ENCODE results near the gene ZDHHC4.
"Not testable (repeated sequence)": the region's sequence is repeated elsewhere in the genome, so short reads cannot be mapped to it uniquely, and the experiment has no call there.

Gene ZDHHC4

DNA sequence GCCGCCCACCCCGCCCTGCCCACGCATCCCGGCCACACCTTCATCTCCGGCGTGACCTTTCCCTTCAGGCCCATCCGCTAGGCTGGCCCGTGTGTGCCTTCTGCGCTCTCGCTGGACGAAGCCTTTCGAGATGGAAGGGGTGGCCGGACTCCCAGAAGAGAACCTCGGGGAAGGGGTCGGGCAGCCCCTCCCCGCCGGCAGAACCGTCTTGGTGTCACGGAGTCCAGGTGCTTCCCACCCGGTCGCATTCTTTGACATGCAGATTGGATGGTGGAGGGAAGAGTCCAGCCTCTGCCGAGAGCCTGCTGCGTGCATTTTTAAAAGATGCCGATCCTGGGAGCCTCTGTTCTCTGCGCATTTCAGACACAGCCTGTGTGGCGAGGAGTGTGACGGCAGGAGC, 30.8 kb downstream of the ZDHHC4 start:
- DNase-seq = no peak

DNA sequence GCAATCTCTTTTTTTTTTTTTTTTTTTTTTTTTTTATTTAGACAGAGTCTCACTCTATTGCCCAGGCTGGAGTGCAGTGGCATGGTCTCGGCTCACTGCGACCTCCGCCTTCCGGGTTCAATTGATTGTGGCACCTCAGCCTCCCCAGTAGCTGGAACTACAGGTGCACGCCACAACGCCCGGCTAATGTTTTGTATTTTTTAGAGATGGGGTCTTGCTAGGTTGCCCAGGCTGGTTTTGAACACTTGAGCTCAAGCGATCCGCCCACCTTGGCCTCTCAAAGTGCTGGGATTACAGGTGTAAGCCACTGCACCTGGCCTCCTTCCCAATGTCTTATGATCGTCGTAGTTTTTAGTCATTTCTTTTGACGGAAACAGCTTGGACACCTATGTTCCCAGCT, 31.5 kb downstream of the ZDHHC4 start:
- no peak for DNase-seq

DNA sequence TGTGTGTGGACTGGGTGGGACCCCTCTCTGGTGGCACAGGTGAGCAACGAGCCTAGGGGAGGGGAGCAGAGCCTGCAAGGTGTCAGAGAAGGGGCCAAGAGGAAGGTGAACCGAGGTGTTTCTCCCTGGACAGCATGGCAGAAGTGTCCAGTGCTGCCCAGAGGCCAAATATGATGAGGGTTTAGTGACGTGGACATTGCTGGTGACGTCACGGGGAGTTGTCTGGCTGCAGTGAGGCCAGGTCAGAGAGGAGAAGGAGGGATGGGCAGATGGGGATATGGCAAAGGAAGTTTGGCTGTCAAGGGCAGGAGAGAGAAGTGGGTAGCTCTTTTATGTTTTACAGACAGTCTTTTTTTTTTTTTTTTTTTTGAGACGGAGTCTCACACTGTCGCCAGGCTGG, 35.6 kb downstream of the ZDHHC4 start:
- DNase-seq = no peak

DNA sequence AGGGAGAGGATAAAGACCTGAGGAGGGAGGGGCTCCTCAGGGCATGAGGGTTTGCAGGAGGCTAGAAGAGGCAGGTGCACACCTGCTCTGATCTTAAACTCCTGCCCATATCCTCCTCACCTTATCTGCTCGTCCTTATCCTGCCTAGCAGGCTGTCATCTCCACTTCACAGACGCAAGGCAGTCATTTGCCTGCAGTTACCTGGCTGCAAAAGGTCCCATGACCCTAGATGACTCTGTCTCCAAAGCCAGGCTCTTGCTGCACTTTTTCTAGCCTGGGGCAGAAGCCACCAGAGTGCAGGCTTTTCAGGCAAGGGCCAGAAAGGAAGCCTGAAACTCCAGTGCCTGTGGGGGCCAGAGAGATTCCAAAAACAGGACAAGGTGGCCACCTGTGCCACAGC, 36.5 kb downstream of the ZDHHC4 start:
- DNase-seq = no peak

DNA sequence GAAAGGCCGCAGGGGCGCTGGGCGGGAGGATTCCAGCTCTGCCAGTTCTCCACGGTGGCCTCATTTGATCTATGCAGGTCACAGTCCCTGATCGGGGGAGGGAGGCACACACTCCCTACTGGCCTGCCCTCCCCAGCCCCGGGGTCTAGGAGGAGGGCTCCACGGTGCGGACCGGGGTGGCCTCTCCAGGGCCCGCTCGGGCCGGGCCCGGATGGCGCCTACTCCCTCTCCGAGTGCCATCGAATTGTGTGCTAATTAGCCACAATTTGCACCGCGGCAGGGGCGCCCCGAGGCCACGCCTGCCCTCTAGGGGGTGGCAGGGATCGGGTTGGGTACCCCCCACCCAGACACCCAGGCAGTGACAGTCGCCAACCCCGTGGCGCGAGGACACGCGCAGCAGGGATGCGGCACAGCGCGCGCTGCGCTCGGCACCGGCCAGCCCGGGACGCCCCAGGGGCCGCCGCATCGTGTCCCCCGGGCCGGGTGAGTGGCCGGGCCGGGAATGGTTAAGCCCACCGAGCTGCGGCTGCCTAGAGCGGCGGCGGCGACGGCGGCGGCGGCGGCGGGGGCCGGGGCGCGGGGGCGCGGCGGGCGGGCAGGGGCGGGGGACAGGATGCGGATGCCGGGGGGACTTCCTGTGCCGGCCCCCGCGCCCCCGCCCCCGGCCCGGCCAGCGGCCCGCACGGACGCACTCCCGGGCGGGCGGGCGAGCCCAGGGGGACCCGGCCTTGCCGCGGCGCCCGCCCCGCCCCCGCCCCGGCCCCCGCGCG, 37.9 kb downstream of the ZDHHC4 start, which contains the start of gene ZNF853:
TSS of gene ZNF853 (plus strand) at position 658 of the 770 bp plus-strand sequence. CDS start 565 bp downstream, outside the sequence.
- peak; percentile 22 for DNase-seq

DNA sequence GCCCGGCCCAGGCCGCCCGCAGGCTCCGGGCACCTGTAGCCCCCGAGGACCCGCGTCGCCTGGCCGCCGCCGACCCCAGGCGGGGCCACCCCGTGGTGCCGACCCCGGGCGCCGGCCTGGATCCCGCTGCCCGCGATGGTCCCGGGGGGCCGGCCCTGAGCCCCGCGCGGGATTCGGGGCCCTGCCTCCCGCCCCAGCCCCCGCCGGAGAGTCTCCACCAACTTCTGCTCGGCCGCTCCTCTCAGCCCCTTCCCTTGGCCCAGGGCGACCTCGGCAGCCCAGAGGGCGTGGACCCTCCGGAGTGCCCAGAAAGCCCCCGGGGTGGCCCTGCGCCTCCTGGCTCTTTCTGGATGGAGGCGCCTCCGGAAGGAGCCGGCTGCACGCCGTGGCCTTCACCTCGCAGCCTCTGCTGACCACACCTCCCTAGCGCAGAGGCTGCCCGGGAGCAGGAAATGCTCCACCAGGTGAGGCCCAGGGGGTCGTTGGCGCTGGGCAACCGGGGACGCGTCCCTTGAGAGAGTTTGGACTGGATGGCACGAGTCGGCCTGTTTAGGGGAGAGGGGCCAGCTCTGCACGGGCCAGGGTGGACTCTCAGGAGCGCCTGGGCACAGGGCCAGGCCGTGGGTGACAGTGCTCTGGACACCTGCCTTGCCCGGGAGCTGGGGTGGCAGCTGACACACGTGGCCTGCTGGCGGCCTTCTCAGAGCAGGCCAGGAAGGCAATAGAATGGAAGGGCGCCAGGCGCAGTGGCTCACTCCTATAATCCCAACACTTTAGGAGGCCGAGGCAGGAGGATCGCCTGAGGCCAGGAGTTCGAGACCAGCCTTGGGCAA, 38.7 kb downstream of the ZDHHC4 start:
- peak; percentile 29 for DNase-seq

DNA sequence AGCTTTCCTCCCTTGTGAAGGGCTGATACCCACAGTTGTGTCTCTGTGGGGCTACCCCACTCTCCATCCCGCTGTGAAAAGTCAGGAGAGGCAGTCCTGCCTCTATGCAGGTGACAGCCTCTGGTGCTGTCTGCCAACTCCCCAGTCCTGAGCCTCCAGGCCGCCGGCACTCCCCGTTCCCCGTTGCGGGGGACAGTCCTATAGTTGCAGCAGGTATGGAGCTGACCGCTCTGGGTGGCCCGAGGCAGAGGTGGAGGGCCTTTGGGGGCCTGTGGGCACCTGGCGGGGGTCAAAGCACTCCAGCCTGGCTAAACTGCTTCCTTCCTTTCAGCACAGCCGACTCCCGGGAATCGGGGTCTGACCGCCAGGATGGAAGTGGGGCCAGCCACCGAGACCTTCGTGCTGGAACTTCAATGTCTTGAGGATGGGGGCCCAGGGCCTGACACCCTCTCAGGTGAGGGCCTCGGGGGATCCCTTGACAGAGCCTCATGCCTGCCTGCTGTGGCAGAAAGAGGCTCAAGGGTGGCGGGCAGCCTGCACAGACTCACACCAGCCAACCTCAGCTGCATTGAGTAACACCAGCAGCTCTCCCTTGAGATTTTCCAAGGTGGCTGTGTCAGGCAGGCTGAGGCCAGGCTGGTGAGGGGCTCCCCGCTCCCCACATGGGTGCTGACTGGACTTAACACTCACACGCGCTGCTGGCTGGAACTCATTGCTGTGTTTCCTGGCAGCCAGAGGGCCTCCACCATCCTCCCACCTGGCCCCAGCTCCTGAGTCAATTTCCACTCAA, 39.8 kb downstream of the ZDHHC4 start:
- no peak for DNase-seq

DNA sequence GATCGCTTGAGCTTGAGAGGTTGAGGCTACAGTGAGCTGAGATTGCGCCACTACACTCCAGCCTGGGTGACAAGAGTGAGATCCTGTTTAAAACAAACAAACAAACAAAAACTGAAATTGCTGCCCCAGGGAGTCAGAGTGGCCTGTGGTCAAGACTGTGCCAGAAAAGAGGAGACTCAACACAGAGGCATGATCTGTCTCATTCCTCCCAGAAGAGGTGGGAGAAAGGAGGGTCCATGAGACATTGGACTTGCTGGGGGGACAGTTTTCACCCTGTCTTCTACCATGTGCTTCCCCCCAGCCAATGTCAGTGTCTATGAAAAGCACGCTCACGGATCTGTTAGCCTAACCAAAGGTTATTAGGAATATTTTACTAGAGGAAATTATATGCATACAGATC, 41.4 kb downstream of the ZDHHC4 start:
- DNase-seq = no peak

DNA sequence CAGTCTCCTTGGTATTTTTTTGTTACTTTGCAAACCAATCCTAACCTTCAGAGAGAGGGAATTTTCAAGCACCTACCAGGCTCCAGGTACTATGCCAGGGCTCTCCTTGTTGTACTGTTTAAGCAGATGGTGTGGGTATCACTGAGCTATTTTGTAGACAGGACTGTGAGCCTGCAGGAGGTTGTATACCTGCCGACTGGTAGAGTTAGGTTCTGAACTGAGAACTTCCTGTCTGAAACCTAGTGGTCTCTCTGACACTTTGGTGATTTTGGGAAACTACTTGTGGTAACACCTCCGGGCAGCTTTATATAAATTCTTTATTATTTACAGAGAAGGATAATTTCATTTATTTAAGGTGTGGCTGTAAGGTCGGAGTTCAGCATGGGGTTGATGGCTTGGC, 42.7 kb downstream of the ZDHHC4 start:
- no peak for DNase-seq

DNA sequence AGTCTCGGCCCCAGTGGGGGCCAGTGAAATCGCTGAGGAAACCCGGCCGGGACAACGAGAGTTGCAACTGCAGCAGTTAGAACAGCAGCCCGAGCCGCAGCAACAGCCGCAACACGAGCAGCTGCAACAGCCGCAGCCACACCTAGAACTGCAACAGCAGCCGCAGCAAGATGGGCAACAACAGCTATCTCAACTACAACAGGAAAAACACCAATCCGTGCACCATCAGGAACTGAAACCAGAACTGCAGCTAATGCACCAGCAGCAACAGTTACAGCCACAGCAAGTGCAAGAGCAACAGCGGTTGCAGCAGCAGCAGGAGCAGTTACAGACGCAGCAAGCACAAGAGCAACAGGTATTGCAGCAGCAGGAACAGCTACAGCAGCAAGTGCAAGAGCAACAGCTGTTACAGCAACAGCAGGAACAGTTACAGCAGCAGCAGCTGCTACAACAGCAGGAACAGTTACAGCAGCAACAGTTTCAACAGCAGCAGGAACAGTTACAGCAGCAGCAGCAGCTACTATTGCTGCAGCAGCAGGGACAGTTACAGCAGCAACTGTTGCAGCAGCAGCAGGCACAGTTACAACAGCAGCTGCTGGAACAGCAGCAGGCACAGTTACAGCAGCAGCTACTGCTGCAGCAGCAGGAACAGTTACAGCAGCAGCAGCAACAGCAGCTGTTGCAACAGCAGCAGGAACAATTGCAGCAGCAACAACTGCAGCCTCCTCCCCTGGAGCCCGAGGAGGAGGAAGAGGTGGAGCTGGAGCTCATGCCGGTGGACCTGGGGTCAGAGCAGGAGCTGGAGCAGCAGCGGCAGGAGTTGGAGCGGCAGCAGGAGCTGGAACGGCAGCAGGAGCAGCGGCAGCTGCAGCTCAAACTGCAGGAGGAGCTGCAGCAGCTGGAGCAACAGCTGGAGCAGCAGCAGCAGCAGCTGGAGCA, 44.2 kb downstream of the ZDHHC4 start:
- no peak for DNase-seq

DNA sequence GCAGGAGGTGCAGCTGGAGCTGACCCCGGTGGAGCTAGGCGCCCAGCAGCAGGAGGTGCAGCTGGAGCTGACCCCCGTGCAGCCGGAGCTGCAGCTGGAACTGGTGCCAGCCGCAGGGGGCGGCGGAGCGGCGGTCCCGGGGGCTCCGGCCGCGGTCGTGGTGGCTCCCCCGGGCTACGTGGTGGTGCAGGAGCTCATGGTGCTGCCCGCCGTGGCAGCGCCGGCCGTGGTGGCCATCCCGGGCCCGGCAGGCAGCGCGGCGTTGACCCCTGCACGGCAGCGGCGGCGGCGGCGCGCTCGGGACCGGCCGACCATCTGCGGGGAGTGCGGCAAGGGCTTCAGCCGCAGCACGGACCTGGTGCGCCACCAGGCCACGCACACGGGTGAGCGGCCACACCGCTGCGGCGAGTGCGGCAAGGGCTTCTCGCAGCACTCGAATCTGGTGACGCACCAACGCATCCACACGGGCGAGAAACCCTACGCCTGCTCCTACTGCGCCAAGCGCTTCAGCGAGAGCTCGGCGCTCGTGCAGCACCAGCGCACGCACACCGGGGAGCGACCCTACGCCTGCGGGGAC, 45.0 kb downstream of the ZDHHC4 start:
- DNase-seq = no peak

DNA sequence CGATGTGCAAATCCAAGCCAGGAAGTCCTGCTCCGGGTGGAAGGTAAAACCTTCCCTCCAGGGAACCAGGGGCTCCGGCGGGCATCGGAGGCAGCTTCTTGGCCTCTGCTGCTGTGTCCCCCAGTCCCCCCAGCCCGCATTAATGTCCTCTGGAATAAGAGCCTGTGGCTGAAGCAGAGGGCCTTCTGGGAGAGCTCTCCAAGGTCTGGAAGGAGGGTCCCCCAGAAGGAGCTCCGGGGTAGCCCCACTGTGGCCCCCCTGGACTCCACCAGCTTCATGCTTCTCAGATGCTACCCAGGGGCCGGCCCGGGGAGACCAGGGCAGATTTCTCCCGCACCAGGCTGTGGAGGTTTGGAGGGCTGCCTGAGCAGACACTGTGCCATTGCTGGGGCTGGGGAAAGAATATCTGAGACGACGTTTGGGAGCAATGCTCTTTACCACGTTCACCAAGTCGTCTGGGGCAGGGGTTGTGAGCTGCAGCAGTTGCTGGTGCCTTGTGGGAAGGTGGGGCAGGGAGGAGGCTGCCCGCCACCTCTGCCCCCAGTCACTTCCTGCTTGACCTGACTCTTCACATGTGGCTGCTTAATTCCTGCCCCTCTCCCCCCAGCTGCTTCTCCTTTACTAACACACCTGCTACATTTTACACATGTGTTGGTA, 46.5 kb downstream of the ZDHHC4 start:
- DNase-seq = no peak

DNA sequence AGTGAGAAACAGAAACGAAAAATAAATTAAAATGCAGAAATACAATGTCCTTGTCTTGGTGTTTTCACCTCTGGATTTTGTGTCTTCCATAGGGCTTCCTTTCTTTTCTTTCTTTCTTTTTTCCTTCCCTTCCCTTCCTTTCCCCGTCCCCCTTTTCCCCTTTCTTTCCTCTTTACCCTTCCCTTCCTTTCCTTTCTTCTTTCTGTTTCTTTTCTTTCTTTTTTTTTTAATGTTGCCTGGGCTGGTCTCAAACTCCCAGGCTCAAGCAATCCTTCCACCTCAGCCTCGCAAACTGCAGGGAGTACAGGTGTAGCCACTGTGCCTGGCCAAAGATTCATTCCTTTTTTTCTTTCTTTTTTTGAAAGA, 47.0 kb downstream of the ZDHHC4 start:
- DNase-seq = no peak

DNA sequence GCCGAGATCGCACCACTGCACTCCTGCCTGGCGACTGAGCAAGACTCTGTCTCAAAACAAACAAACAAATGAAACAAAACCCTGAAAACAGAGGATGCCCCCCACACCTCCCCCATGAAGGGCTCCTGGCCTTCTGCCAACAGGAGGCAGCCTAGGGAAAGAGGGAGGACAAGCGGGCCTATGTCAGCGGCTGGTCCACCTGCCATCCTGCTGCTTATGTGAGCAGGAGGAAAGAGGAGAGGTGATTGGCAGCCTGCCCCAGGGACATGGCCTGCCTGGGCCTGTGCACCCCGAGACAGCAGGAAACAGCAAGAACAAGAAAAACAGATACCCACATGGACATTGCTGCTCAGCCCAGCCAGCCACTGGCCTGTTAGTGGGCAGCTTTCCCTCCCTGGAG, 50.8 kb downstream of the ZDHHC4 start:
- DNase-seq = peak; percentile 84

DNA sequence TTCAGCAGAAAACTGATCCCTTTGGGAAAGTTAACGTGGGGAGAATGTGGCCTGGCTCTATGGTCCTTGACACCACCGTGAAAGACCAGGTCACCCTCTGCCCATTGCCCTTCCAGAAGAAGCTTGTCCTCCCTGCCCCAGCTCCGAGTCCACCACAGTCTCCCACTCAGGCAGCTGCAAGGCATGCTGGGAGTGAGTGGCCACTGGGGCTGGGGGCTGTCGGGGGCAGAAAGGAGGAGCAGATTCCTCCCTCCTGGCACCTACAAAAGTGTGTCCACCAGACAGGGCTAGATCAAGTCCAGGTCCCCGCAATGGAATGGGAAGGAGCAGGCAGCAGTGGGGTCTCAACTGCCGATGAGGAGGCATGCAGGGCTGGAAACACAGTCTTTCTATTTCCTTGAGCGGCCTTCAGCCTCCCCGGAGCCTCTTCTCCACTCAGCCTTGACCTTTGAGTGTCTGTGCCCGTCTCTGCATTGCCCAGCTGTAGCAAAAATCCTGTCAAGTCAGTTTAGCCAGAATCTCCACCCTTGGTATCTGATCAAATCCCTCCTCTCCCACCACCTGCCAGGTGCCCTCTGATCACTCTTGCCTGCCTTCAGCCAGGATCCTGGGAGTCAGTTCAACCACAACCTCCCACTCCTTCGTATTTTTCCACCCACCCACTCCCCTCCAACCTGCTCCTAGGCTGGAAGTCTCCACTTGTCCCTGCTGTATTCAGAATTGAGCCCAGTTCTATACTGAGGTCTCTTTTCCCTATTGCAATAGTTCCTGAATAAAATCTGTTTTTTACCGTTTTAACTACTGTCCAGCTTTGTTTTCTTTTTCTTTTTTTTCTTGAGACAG, 53.0 kb downstream of the ZDHHC4 start:
- no peak for DNase-seq

DNA sequence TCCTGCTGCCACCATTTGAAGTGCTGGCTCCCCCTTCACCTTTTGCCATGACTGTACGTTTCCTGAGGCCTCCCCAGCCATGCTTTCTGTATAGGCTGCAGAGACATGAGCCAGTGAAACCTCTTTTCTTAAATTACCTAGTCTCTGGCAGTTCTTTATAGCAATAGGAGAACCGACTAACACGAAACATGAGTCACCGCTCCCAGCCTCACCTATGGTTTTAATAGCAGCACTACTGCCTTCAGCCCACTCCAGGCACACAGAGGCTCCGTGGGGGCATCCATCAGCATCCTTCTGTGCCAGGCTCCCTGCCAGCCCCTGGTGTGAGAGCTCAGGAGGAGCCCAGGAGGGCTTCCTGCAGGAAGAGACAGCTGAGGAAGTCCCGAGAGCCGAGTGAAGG, 54.4 kb downstream of the ZDHHC4 start:
- DNase-seq = no peak

DNA sequence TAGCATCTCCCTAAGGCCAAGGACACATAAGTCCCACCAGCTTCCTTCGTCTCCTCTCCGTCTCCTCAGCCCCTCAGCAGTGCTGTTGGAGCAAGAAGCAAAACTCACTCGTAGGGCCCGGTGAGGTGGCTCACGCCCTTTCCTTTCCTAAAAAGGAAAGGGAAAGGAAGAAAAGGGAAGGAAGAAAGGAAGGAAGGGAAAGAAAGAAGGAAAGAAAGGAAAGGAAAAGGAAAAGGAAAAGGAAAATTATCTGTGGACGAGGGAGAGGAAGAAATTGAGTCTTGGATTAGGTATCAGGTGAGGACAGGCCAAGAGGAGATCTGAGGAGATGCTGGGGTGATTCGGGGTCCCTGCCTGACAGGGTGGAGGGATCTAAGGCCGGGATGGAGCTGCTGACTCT, 56.8 kb downstream of the ZDHHC4 start:
- DNase-seq = no peak

DNA sequence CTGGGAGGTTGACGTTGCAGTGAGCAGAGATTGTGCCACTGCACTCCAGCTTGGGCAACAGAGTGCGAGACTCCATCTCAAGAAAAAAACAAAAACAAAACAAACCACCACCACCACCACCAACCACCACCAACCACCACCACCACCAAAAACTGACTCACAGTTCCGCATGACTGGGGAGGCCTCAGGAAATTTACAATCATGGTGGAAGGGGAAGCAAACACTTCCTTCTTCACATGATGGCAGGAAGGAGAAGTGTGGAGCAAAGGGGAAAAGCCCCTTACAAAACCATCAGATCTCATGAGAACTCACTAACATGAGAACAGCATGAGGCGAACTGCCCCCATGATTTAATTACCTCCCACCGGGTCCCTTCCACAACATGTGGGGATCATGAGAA, 57.7 kb downstream of the ZDHHC4 start:
- DNase-seq = not testable (repeated sequence)

DNA sequence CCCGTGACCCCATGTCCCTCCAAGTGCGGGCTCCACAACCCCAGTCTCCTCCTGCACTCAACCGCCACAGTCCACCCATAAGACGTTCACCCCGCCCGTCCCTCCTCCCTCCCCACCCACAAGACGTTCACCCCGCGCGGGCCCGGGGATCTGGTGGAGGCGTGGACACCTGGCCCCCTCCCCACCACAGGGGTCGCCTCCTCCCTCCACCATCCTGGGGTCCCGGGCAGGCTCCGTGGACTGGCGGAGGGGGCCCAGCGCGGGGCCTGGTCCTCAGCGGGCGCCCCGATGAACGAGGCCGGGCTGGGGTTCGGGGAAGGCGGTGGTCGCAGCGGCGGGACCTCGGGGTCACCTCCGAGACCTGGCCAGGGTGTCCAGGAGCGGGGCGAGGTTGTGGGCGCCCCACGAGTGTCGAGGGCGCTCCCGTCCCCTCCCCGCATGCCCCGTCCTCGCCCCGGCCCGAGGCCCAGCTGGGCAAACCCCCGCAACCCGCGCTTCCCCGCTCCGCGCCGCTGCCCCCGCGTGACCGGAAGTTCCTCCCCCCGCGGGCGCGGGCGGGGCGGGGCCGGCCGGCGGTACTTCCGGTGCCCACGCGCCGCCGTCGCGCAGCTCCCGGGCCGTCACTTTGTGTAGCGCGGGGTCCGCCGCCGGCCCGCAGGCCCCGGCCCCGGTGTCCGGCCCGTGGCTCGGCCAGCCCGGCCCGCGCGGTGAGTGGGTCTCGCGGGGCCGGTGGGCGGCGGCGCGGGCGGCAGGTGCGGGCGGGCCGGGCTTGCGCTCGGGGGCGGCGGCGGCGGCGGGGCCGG, 59.7 kb downstream of the ZDHHC4 start, which contains the start of gene ZNF316:
TSS of gene ZNF316 (plus strand) at position 578 of the 803 bp plus-strand sequence. CDS start 5,092 bp downstream, outside the sequence.
- DNase-seq = peak; percentile 54

Data from NCI-H345 (cell line).